RWPE2 (cell line): ENCODE measurements around the gene RAPGEF3.

ENCODE experiments used
- ATAC-seq: fragments of 200-7000 bp; cut with Tn5 transposase; 3 replicates; pipeline ENCODE4 v1.9.1; 2021; ENCODE audit warnings: low read depth
- DNase-seq: peaks from one replicate; pipeline ENCODE4 v3.0.0-alpha.2; 2020; ENCODE audit warnings: low spot score
- H3K27ac ChIP-seq: fragments of 450-650 bp; 2 replicates; pipeline ENCODE4 v1.5.1; 2017; ENCODE audit warnings: mild to moderate bottlenecking; ENCODE audit not compliant: poor library complexity, severe bottlenecking
- H3K27me3 ChIP-seq: fragments of 250-450 bp; sonication (Bioruptor Pico); 2 replicates; pipeline ENCODE4 v1.5.1; 2021; ENCODE audit warnings: mild to moderate bottlenecking, moderate library complexity; ENCODE audit not compliant: insufficient read depth, poor library complexity, severe bottlenecking
- H3K36me3 ChIP-seq: fragments of 250-450 bp; sonication (Bioruptor Pico); 2 replicates; pipeline ENCODE4 v1.5.1; 2020; ENCODE audit warnings: low read depth, mild to moderate bottlenecking, moderate library complexity
- H3K4me1 ChIP-seq: fragments of 250-450 bp; sonication (Bioruptor Pico); 2 replicates; pipeline ENCODE4 v1.5.1; 2021; ENCODE audit warnings: mild to moderate bottlenecking, moderate library complexity; ENCODE audit not compliant: insufficient read depth, poor library complexity, severe bottlenecking
- H3K4me3 ChIP-seq: fragments of 250-450 bp; sonication (Bioruptor Pico); 2 replicates; pipeline ENCODE4 v1.5.1; 2021; ENCODE audit warnings: mild to moderate bottlenecking, moderate library complexity; ENCODE audit not compliant: severe bottlenecking
- H3K9me3 ChIP-seq: fragments of 250-450 bp; sonication (Bioruptor Pico); 2 replicates; pipeline ENCODE4 v1.5.1; 2021; ENCODE audit warnings: mild to moderate bottlenecking, moderate library complexity; ENCODE audit not compliant: severe bottlenecking
- TF ChIP-seq, protein P1 (sequence below): fragments of 450-650 bp; IDR thresholded peaks from one replicate; pipeline ENCODE4 v1.5.1; 2017; ENCODE audit warnings: mild to moderate bottlenecking, moderate library complexity; ENCODE audit not compliant: poor library complexity, severe bottlenecking

The RAPGEF3 gene

DNA sequence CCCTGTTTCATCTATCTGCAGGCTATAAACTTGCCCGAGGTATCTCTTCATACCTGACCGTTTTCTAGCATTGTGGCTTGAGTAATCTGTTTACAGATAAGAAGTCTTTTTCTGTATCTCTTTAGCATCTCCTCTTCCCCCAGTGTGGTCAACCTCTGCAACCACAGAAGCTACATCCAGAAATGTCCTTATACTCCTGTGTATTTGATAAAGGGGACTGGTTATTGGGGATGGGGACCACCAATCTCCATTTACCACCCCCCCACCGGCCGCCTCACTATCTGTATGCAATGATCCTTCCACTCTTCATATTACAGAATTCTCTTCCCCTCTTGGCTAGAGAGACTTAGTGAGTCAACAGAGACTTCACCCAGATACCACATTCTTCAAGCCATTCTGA is 49.4 kb downstream of the RAPGEF3 start:
- ATAC-seq (no peak), DNase-seq (no peak)
- Histone ChIP-seq H3K27me3 (no peaks in the 10 kb centered on the region), H3K36me3 (no peaks in the 10 kb centered on the region), H3K27ac (no peak overlapping the region), H3K4me1 (peaks cover 11% of the 10 kb centered on the region), H3K9me3 (no peaks in the 10 kb centered on the region), H3K4me3 (no peak overlapping the region)
- TF ChIP-seq, protein P1, sequence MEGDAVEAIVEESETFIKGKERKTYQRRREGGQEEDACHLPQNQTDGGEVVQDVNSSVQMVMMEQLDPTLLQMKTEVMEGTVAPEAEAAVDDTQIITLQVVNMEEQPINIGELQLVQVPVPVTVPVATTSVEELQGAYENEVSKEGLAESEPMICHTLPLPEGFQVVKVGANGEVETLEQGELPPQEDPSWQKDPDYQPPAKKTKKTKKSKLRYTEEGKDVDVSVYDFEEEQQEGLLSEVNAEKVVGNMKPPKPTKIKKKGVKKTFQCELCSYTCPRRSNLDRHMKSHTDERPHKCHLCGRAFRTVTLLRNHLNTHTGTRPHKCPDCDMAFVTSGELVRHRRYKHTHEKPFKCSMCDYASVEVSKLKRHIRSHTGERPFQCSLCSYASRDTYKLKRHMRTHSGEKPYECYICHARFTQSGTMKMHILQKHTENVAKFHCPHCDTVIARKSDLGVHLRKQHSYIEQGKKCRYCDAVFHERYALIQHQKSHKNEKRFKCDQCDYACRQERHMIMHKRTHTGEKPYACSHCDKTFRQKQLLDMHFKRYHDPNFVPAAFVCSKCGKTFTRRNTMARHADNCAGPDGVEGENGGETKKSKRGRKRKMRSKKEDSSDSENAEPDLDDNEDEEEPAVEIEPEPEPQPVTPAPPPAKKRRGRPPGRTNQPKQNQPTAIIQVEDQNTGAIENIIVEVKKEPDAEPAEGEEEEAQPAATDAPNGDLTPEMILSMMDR, result no peak

DNA sequence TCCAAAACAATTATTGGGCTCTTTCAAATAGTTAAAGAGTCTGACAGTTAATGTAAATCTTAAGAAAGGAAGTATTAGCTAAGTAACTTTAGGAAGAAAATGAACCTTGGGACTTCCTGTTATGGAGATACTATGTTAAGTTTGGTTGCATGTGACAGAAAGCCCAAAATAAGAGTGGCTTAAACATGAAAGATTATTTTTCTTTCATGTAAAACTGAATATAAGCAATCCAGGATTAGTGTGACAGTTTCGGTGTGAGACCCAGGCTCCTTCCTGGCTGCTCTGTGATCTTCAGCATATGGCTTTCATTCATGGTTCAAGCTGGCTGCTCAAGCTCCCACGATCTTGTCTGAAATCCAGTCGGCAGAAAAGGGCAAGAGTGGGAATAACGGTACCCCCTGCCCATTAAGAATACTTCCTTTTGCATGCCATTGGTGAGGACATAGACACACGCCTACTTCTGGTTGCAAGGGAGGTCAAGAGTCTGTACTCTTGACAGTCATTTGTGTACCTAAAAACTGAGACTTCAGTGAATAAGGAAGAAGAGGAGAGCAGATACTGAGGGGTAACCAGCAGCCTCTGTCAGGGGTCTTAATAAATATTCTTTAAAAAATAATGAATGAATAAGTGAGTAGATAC is 50.7 kb downstream of the RAPGEF3 start:
- Histone ChIP-seq H3K4me3 (no peak overlapping the region), H3K4me1 (peaks cover 11% of the 10 kb centered on the region), H3K9me3 (no peaks in the 10 kb centered on the region), H3K36me3 (peaks cover under 1% of the 10 kb centered on the region), H3K27me3 (no peaks in the 10 kb centered on the region), H3K27ac (no peak overlapping the region)
- ATAC-seq (no peak), DNase-seq (no peak)
- TF ChIP-seq, protein P1, result no peak

DNA sequence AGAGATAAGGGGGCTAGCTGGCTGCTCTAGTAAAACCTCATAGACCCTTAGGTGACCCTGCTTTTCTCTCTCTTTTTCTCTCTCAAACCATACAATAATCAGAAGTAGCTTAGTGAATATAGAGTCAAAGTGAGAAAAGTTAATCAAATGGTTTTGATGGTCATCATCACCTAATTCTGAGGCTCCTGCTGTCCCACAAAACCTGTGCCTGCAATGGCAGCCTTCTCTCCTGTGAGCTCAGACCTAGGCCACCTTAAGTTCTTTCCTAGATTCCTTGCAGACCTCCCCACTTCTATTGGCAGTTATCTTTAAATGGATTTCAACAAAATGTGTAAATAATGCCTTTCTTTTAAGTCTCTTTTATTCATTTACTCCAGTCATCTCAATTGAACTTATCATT is 51.3 kb downstream of the RAPGEF3 start:
- no peaks in the 10 kb centered on the region for H3K27me3 ChIP-seq
- H3K4me1 ChIP-seq, result peaks cover 11% of the 10 kb centered on the region
- ATAC-seq (no peak), DNase-seq (no peak)
- H3K36me3 ChIP-seq, result peaks cover 7% of the 10 kb centered on the region
- H3K27ac ChIP-seq, result no peak overlapping the region
- no peaks in the 10 kb centered on the region for H3K9me3 ChIP-seq
- TF ChIP-seq, protein P1, result no peak
- no peak overlapping the region for H3K4me3 ChIP-seq

DNA sequence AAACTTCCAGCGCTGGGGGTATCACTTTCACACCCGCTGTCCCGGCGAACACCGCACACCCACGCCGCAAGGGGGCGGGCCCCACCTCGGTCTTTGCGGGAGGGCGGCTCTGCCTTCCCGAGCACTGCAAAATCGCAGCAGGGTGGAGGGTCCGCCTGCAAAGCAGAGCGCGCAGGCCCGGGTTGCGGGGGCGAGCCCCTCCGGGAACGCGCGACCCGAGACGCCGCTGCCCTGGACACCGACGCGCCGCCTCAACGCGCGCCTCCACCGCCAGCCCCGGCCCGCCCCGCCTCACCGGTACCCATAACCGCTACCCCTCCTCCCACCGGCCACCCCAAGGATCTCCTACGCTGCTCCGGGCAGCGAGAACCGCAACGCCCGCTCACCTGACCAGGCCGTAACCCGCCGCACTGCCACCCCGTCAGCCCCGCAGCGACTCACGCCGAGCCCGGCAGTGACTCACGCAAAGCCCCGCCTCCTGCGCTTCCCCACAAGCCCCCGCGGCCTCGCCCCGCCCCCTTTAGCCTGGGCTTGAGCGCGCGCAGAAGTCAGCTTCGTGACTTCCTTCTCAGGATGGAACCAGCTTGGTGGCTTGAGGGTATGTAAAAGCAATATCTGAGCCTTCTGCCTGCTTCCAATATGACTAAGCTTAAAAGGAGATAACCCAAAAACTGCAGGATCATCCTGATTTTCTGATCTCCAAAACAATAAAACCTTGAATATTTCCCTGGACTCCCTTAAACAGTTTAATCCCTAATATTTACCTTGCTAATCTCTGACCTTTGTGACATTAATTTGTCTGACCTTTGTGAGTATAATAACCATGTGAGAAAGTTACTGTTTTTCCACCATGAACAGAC is 52.9 kb downstream of the RAPGEF3 start, which contains the start of gene RPAP3:
TSS of gene RPAP3 (minus strand) at position 465 of the 860 bp plus-strand sequence. CDS start 3,190 bp downstream, outside the sequence.
- DNase-seq (peak; percentile 94), ATAC-seq (peak; percentile 95)
- H3K36me3 ChIP-seq, result peaks cover 20% of the 10 kb centered on the region
- peaks cover 11% of the 10 kb centered on the region for H3K4me1 ChIP-seq
- H3K27ac ChIP-seq, result peak within 1 kb of the TSS; percentile 35
- no peaks in the 10 kb centered on the region for H3K9me3 ChIP-seq
- TF ChIP-seq, protein P1, result peak; percentile 64
- no peaks in the 10 kb centered on the region for H3K27me3 ChIP-seq
- H3K4me3 ChIP-seq, result peak within 1 kb of the TSS; percentile 99
